ENCODE data around the gene KIRREL3. TPM values are rescaled to one million over a fixed set of nuclear protein-coding genes. Genes with fewer than 3 reads are reported as not detected.

Gene KIRREL3
- total RNA-seq, 2 experiments from 2014 or later: not detected

DNA sequence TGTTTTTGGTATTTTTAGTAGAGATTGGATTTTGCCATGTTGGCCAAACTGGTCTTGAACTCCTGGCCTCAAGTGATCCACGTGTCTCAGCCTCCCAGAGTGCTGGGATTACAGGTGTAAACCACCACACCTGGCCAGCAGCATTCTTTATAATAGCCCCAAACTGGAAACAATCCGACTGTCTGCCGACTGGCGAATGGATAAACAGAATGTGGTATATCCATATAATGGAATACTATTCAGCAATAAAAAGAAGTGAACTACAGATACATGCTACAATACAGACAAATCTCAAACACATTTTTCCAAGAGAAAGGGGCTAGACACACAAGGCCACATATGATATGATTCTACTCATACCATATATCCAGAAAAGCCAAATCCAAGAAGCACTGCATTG is 493.8 kb downstream of the KIRREL3 start:
- CTCF ChIA-PET: no interaction called here
- H3K36me3 Mint-ChIP-seq (ENCODE audit: low read depth): no peaks in the 10 kb centered on the region
- intact Hi-C loops (cut with DNase I, micrococcal nuclease): no loop called here
- H3K9me3 Mint-ChIP-seq: peaks cover 5% of the 10 kb centered on the region
- no peak for ATAC-seq (ENCODE audit: poor library complexity)
- Histone ChIP-seq H3K27me3 (ENCODE audit: control insufficient read depth in 1 of 2, insufficient read depth in 2 of 2, low read length in 2 of 2) (peaks cover 2 to 5% of the 10 kb centered on the region in 2 experiments), H3K4me3 (ENCODE audit: low read length) (no peak overlapping the region), H3K36me3 (ENCODE audit: insufficient read depth, low read length) (no peaks in the 10 kb centered on the region), H3K27ac (ENCODE audit: low read depth in 1 of 2, low read length in 2 of 2) (no peak overlapping the region), H3K4me1 (ENCODE audit: insufficient read depth, low read length) (no peaks in the 10 kb centered on the region), H3K9me3 (ENCODE audit: control insufficient read depth in 1 of 2, insufficient read depth in 1 of 2, low read length in 2 of 2) (peaks cover 4 to 7% of the 10 kb centered on the region in 2 experiments)
- TF ChIP-seq, protein P1, sequence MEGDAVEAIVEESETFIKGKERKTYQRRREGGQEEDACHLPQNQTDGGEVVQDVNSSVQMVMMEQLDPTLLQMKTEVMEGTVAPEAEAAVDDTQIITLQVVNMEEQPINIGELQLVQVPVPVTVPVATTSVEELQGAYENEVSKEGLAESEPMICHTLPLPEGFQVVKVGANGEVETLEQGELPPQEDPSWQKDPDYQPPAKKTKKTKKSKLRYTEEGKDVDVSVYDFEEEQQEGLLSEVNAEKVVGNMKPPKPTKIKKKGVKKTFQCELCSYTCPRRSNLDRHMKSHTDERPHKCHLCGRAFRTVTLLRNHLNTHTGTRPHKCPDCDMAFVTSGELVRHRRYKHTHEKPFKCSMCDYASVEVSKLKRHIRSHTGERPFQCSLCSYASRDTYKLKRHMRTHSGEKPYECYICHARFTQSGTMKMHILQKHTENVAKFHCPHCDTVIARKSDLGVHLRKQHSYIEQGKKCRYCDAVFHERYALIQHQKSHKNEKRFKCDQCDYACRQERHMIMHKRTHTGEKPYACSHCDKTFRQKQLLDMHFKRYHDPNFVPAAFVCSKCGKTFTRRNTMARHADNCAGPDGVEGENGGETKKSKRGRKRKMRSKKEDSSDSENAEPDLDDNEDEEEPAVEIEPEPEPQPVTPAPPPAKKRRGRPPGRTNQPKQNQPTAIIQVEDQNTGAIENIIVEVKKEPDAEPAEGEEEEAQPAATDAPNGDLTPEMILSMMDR (IDR thresholded peaks at IDR 0.05): no peak
- POLR2A ChIA-PET: no interaction called here
- no peaks in the 10 kb centered on the region for H3K4me1 Mint-ChIP-seq (ENCODE audit: low read depth)
- no peak overlapping the region for H3K27ac Mint-ChIP-seq
- H3K4me3 Mint-ChIP-seq: no peak overlapping the region
- peaks cover 57% of the 10 kb centered on the region for H3K27me3 Mint-ChIP-seq
- DNase-seq: no peak

DNA sequence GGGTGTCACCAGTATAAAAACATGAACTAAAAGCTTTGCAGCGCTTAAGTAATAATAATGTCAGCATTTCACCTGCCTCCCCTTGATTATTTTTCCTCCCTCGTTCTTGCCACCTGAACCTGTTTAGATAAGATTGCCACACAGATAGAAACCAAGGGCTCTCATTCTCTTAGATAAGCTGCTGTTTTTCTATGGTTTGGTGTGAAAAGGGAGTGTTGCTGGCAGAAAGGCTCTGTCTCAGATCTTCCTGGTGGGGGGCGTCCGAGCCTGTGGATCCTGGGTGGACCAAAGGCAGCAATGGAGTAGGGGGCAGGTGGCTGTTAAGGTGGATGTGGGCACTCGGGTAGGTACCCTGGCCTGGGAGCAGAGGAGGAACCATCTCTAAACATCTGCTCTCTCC is 497.6 kb downstream of the KIRREL3 start:
- Mint-ChIP-seq H3K9me3 (peaks cover 5% of the 10 kb centered on the region), H3K27ac (no peak overlapping the region), H3K27me3 (peaks cover 56% of the 10 kb centered on the region), H3K36me3 (ENCODE audit: low read depth) (no peaks in the 10 kb centered on the region), H3K4me3 (no peak overlapping the region), H3K4me1 (ENCODE audit: low read depth) (no peaks in the 10 kb centered on the region)
- H3K4me3 ChIP-seq (ENCODE audit: low read length): no peak overlapping the region
- intact Hi-C loops (cut with DNase I, micrococcal nuclease): no loop called here
- no peaks in the 10 kb centered on the region for H3K36me3 ChIP-seq (ENCODE audit: insufficient read depth, low read length)
- H3K4me1 ChIP-seq (ENCODE audit: insufficient read depth, low read length): no peaks in the 10 kb centered on the region
- ATAC-seq (ENCODE audit: poor library complexity): no peak
- H3K27ac ChIP-seq (ENCODE audit: low read depth in 1 of 2, low read length in 2 of 2): no peak overlapping the region
- ChIA-PET CTCF (no interaction called here), POLR2A (no interaction called here)
- H3K9me3 ChIP-seq (ENCODE audit: control insufficient read depth in 1 of 2, insufficient read depth in 1 of 2, low read length in 2 of 2): peaks cover 4 to 7% of the 10 kb centered on the region in 2 experiments
- TF ChIP-seq, protein P1 (IDR thresholded peaks at IDR 0.05): no peak
- H3K27me3 ChIP-seq (ENCODE audit: control insufficient read depth in 1 of 2, insufficient read depth in 2 of 2, low read length in 2 of 2): peaks cover 8 to 16% of the 10 kb centered on the region in 2 experiments
- DNase-seq: no peak

DNA sequence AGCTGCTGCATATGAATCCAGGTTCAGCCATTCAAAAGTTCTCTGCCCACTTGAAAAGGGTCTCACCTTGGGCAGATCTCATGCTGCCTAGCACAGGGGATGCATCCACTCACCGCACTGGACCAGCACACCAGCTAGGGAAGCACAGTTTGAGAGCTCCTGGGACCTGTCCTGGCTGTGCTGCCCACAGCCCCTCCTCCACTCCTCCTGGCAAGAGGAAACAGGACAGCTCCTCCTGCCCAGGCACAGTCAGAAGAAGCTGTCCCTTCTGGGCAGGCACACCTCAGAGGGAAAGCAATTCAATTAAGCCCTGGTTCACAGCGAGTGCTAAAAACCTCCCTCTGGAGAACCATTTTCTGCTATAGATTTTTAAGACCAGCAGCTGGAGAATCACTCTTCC is 498.4 kb downstream of the KIRREL3 start:
- no peak overlapping the region for H3K27ac ChIP-seq (ENCODE audit: low read depth in 1 of 2, low read length in 2 of 2)
- Mint-ChIP-seq H3K36me3 (ENCODE audit: low read depth) (no peaks in the 10 kb centered on the region), H3K27ac (no peak overlapping the region), H3K27me3 (peaks cover 57% of the 10 kb centered on the region), H3K9me3 (peaks cover 5% of the 10 kb centered on the region), H3K4me1 (ENCODE audit: low read depth) (no peaks in the 10 kb centered on the region), H3K4me3 (no peak overlapping the region)
- ChIA-PET CTCF (no interaction called here), POLR2A (no interaction called here)
- intact Hi-C loops (cut with DNase I, micrococcal nuclease): no loop called here
- H3K36me3 ChIP-seq (ENCODE audit: insufficient read depth, low read length): no peaks in the 10 kb centered on the region
- H3K27me3 ChIP-seq (ENCODE audit: control insufficient read depth in 1 of 2, insufficient read depth in 2 of 2, low read length in 2 of 2): peaks cover 8 to 16% of the 10 kb centered on the region in 2 experiments
- DNase-seq (peak in 1 of 14 experiments; percentile 17), ATAC-seq (ENCODE audit: poor library complexity) (no peak)
- TF ChIP-seq, protein P1 (IDR thresholded peaks at IDR 0.05): no peak
- H3K4me3 ChIP-seq (ENCODE audit: low read length): no peak overlapping the region
- peaks cover 0 to 7% of the 10 kb centered on the region in 2 experiments for H3K9me3 ChIP-seq (ENCODE audit: control insufficient read depth in 1 of 2, insufficient read depth in 1 of 2, low read length in 2 of 2)
- H3K4me1 ChIP-seq (ENCODE audit: insufficient read depth, low read length): no peaks in the 10 kb centered on the region

All from CD4-positive, alpha-beta T cell (primary cell).